ENCODE results near the gene RFNG. TPM values are rescaled to one million over a fixed set of nuclear protein-coding genes. Genes with fewer than 3 reads are reported as not detected.

RFNG gene
- total RNA-seq, 2 donors from 2014 or later: 37.9 to 43.1 TPM

DNA sequence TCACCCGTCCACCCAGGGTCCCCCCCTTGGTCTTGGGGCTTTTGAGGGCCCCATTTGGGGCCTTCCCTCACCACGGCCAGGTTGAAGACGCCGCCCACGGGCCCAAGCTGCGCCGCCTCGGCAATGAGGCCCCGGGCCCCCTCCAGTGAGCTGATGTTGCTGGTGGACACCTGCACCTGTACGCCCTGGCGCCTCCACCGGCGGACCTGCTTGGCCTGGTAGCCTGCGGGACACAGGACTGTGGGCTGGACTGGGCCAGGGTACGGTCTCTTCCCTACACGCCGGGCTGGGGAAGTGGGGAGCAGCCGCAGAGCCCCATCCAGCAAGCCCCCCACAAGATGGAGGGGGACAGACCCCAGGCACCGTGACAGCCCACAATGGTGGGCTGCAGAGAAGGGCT is 30.8 kb upstream of the RFNG start:
- DNase-seq: no peak

DNA sequence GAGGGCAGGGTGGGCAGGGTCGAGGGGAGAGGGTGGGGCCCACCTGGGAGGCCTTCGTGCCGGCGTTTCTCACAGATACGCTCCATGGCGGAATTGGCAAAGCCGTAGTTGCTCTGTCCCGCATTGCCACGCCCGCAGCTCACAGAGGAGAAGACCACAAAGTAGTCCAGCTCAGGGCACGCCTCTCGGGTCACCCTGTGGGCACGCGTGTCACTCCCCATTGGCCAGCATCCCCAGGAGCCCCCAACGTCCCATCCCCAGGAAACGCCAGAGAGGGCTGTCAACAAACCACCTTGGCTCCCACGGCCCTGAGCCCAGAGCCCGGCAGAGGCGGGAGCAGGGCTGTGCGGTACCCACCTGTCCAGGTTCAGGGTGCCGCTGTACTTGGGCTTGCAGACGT is 30.4 kb upstream of the RFNG start:
- H3K27me3 ChIP-seq: no peaks in the 10 kb centered on the region
- ATAC-seq: no peak
- no peak for TF ChIP-seq POLR2A (IDR thresholded peaks at IDR 0.05)
- TF ChIP-seq, protein P1, sequence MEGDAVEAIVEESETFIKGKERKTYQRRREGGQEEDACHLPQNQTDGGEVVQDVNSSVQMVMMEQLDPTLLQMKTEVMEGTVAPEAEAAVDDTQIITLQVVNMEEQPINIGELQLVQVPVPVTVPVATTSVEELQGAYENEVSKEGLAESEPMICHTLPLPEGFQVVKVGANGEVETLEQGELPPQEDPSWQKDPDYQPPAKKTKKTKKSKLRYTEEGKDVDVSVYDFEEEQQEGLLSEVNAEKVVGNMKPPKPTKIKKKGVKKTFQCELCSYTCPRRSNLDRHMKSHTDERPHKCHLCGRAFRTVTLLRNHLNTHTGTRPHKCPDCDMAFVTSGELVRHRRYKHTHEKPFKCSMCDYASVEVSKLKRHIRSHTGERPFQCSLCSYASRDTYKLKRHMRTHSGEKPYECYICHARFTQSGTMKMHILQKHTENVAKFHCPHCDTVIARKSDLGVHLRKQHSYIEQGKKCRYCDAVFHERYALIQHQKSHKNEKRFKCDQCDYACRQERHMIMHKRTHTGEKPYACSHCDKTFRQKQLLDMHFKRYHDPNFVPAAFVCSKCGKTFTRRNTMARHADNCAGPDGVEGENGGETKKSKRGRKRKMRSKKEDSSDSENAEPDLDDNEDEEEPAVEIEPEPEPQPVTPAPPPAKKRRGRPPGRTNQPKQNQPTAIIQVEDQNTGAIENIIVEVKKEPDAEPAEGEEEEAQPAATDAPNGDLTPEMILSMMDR (IDR thresholded peaks at IDR 0.05): no peak
- DNase-seq: no peak
- intact Hi-C loops (cut with DNase I): no loop called here
- WGBS, 2 donors: 86% methylated on average over 21 of the region's 22 CpGs; no CpG with 5 or more reads in 1 of the 2 donors
- H3K4me1 ChIP-seq: no peaks in the 10 kb centered on the region
- no peak overlapping the region for H3K27ac ChIP-seq
- H3K36me3 ChIP-seq (replicated peaks in 1 of 2; ENCODE audit: insufficient read depth in 1 of 2, low read depth in 2 of 2): peaks cover 12 to 36% of the 10 kb centered on the region in 2 donors
- no peaks in the 10 kb centered on the region for H3K9me3 ChIP-seq
- H3K4me3 ChIP-seq: no peak overlapping the region

More for the DNA sequence above, 30.8 kb upstream of the RFNG start:
- intact Hi-C loops (cut with DNase I): no loop called here
- Histone ChIP-seq H3K4me1 (no peaks in the 10 kb centered on the region), H3K9me3 (no peaks in the 10 kb centered on the region), H3K36me3 (replicated peaks in 1 of 2; ENCODE audit: insufficient read depth in 1 of 2, low read depth in 2 of 2) (peaks cover 12 to 41% of the 10 kb centered on the region in 2 donors), H3K27me3 (no peaks in the 10 kb centered on the region), H3K27ac (no peak overlapping the region), H3K4me3 (no peak overlapping the region)
- no peak for ATAC-seq
- TF ChIP-seq, protein P1 (IDR thresholded peaks at IDR 0.05): no peak
- no peak for TF ChIP-seq POLR2A (IDR thresholded peaks at IDR 0.05)
- WGBS, 2 donors: 92% methylated on average over 17 of the region's 19 CpGs; no CpG with 5 or more reads in 1 of the 2 donors

DNA sequence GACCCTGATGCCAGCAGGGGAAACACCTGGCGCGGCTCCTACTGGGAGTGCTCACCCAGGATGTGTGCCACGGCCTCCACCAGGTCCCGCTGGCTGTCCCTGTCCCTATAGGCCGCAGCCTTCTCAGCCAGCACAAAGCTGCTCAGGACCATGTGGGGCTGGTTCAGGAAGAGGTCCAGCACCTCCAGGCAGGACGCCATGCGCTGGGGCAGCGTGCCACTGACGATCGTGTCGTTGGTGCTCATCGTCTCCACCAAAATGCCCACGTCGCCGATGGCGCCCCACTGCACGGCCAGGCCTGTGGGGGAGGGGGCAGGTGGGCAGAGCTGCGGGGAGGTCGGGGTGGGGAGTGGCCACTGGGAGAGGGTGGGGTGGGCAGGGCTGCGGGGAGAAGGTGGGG is 29.9 kb upstream of the RFNG start:
- Histone ChIP-seq H3K27me3 (no peaks in the 10 kb centered on the region), H3K4me1 (no peaks in the 10 kb centered on the region), H3K4me3 (no peak overlapping the region), H3K36me3 (replicated peaks in 1 of 2; ENCODE audit: insufficient read depth in 1 of 2, low read depth in 2 of 2) (peaks cover 12 to 32% of the 10 kb centered on the region in 2 donors), H3K27ac (no peak overlapping the region), H3K9me3 (no peaks in the 10 kb centered on the region)
- DNase-seq (no peak), ATAC-seq (no peak)
- TF ChIP-seq, protein P1 (IDR thresholded peaks at IDR 0.05): no peak
- no peak for TF ChIP-seq POLR2A (IDR thresholded peaks at IDR 0.05)
- intact Hi-C loops (cut with DNase I): no loop called here
- 94% methylated on average over 11 of the region's 20 CpGs; no CpG with 5 or more reads in 1 of the 2 donors for WGBS, 2 donors

DNA sequence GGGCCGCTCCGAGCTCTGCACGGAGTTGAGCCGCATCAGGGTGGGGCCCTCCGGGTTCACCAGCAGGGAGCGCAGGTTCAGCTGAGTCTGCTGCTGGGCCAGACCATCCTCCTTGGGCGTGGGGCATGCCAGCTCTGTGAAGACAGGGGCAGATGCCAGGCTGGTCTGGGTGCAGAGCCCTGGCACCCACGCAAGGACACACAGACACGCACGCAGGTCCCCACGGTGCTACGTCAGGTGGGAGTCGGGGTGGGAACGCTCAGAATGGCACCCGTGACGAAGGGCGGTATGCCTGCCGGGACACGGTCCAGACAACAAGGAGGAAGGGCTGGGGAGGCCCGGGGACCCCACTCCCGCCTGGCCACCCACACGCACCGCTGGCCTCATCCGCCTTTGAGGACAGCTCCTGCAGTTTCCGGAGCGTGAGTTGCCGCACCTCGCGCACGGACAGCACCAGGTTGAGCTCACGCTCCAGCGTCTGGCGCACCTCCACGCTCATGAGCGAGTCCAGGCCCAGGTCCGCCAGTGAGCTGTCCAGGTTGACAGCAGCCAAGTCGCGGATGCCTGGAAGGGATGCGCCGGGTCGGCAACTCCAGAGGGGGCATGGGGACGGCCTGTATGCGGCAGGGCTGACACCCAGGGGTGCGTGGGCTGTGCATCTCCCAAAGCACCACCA is 29.3 kb upstream of the RFNG start:
- H3K9me3 ChIP-seq: no peaks in the 10 kb centered on the region
- no peak for TF ChIP-seq POLR2A (IDR thresholded peaks at IDR 0.05)
- ATAC-seq: no peak
- DNase-seq: no peak
- no peak overlapping the region for H3K27ac ChIP-seq
- H3K36me3 ChIP-seq (replicated peaks in 1 of 2; ENCODE audit: insufficient read depth in 1 of 2, low read depth in 2 of 2): peaks cover 12 to 30% of the 10 kb centered on the region in 2 donors
- intact Hi-C loops (cut with DNase I): no loop called here
- no peaks in the 10 kb centered on the region for H3K4me1 ChIP-seq
- 95 to 96% methylated on average over 18 to 25 of the region's 44 CpGs for WGBS, 2 donors
- H3K4me3 ChIP-seq: no peak overlapping the region
- no peaks in the 10 kb centered on the region for H3K27me3 ChIP-seq

GRCh38 chr17:82080048-82080788 is 28.6 kb upstream of the RFNG start:
- H3K36me3 ChIP-seq (replicated peaks in 1 of 2; ENCODE audit: insufficient read depth in 1 of 2, low read depth in 2 of 2): peaks cover 12 to 27% of the 10 kb centered on the region in 2 donors
- no peaks in the 10 kb centered on the region for H3K27me3 ChIP-seq
- 92% methylated on average over 12 to 36 of the region's 36 CpGs for WGBS, 2 donors
- H3K27ac ChIP-seq: no peak overlapping the region
- H3K9me3 ChIP-seq: no peaks in the 10 kb centered on the region
- H3K4me3 ChIP-seq: no peak overlapping the region
- DNase-seq (no peak), ATAC-seq (no peak)
- no peaks in the 10 kb centered on the region for H3K4me1 ChIP-seq
- intact Hi-C loops (cut with DNase I): no loop called here
- no peak for TF ChIP-seq POLR2A (IDR thresholded peaks at IDR 0.05)
- TF ChIP-seq, protein P1 (IDR thresholded peaks at IDR 0.05): no peak
